Hepatocyte (in vitro differentiated cells): ENCODE data around the gene ASB16.

Source experiments
- CTCF ChIP-seq: fragments of 200-600 bp; sonication (generic); IDR thresholded peaks from 2 replicates; pipeline ENCODE4 v1.5.1; 2016; ENCODE audit warnings: antibody characterized with exemption, mild to moderate bottlenecking; ENCODE audit not compliant: poor library complexity
- EZH2 ChIP-seq: fragments of 200-600 bp; sonication (generic); IDR thresholded peaks from 2 replicates; pipeline ENCODE4 v1.6.1; 2016; ENCODE audit warnings: antibody characterized with exemption, mild to moderate bottlenecking, borderline replicate concordance

GRCh38 chr17:44213403-44214229 is 43.1 kb downstream of the ASB16 start:
- TF ChIP-seq CTCF: no peak
- no peak for TF ChIP-seq EZH2
